Breast epithelium (tissue), 4 donors: ENCODE data around the gene SFMBT2. TPM values are rescaled to one million over a fixed set of nuclear protein-coding genes. Genes with fewer than 3 reads are reported as not detected.

Experiments
- DNase-seq, 2 donors: peaks; one replicate each; pipeline ENCODE4 v3.0.0-alpha.2; 2019; ENCODE audit warnings: low spot score in 2 of 2
- H3K27ac ChIP-seq, 2 donors: fragments of 200-600 bp; sonication (generic) in 1 of 2; one replicate each; pipeline ENCODE4 v1.5.1; 2016 to 2019; ENCODE audit warnings: mild to moderate bottlenecking in 1 of 2
- H3K27me3 ChIP-seq, 2 donors: fragments of 200-600 bp; sonication (generic) in 1 of 2; one replicate each; pipeline versions ENCODE4 v1.5.1 to v1.6.0; 2017 to 2019; ENCODE audit warnings: control low read depth in 1 of 2, mild to moderate bottlenecking in 1 of 2
- H3K36me3 ChIP-seq: fragments of 200-600 bp; one replicate; pipeline ENCODE4 v1.5.1; 2019
- H3K4me1 ChIP-seq, 2 donors: fragments of 200-600 bp; sonication (generic); one replicate each; pipeline ENCODE4 v1.5.1; 2016 to 2019; ENCODE audit warnings: control low read depth in 1 of 2
- H3K4me3 ChIP-seq, 3 donors: fragments of 200-600 bp; sonication (generic); 1 replicate in 2 of 3; 2 replicates in 1 of 3; pipeline ENCODE4 v1.5.1; 2016 to 2019; ENCODE audit warnings: mild to moderate bottlenecking in 3 of 3, moderate library complexity in 2 of 3
- H3K9me3 ChIP-seq, 2 donors: fragments of 200-600 bp; sonication (generic) in 1 of 2; one replicate each; pipeline ENCODE4 v1.5.1; 2016 to 2019; ENCODE audit warnings: control low read depth in 1 of 2
- POLR2A ChIP-seq: fragments of 450-650 bp; IDR thresholded peaks from one replicate; pipeline ENCODE4 v1.6.1; 2016; ENCODE audit warnings: antibody characterized with exemption, mild to moderate bottlenecking, moderate library complexity
- POLR2AphosphoS5 ChIP-seq, 3 donors: sonication (generic); formaldehyde crosslinking; IDR thresholded peaks; one replicate each; pipeline ENCODE4 v1.6.1; 2017; ENCODE audit warnings: antibody characterized with exemption in 3 of 3
- intact Hi-C: fragments of 100-400 bp; cut with DNase I; formaldehyde crosslinking; loops from one replicate; pipeline ENCODE4 v1.15.1; 2023; ENCODE audit warnings: low total_unique reads
- total RNA-seq, 3 donors: library from RNA; depleted of rRNA; stranded (reverse); fragments of >200 nt; gene quantifications; one replicate each; pipeline ENCODE4 v1.1.0, GENCODE V29; 2016
- TF ChIP-seq, protein P1 (sequence below), 3 donors: fragments of 450-650 bp; IDR thresholded peaks; one replicate each; pipeline ENCODE4 v1.5.1; 2016 to 2017; ENCODE audit warnings: antibody characterized with exemption in 3 of 3, mild to moderate bottlenecking in 3 of 3, moderate library complexity in 3 of 3

The SFMBT2 gene
- total RNA-seq, 3 donors from 2014 or later, result 3.5 to 32.8 (median 22.8) TPM

- TF ChIP-seq POLR2AphosphoS5 (IDR thresholded peaks at IDR 0.05) (no peak), POLR2A (no peak)
- TF ChIP-seq, protein P1, sequence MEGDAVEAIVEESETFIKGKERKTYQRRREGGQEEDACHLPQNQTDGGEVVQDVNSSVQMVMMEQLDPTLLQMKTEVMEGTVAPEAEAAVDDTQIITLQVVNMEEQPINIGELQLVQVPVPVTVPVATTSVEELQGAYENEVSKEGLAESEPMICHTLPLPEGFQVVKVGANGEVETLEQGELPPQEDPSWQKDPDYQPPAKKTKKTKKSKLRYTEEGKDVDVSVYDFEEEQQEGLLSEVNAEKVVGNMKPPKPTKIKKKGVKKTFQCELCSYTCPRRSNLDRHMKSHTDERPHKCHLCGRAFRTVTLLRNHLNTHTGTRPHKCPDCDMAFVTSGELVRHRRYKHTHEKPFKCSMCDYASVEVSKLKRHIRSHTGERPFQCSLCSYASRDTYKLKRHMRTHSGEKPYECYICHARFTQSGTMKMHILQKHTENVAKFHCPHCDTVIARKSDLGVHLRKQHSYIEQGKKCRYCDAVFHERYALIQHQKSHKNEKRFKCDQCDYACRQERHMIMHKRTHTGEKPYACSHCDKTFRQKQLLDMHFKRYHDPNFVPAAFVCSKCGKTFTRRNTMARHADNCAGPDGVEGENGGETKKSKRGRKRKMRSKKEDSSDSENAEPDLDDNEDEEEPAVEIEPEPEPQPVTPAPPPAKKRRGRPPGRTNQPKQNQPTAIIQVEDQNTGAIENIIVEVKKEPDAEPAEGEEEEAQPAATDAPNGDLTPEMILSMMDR (IDR thresholded peaks at IDR 0.05), result no peak
Measured at GRCh38 chr10:7424919-7425318, 14.1 kb upstream of the SFMBT2 start.

DNA sequence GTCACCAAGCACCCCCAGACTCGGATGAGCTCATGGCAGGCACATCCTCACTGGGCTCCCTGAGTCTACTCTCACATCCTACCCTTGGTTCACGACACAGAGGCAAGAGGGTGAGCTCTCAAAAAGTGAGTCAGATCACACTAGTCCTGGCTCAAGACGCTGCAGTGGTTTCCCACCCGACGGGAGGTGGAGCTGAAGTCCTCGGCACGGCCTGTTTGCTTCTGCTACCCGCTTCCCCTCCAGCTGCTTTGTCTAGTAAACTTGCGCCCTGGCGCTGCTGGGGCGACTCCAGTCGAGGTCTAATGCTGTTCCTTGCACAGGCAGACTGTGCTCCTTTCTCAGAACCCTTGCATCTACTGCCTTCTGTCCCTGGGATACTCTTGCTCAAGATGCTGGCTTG is 13.5 kb upstream of the SFMBT2 start:
- no peak for DNase-seq

More at GRCh38 chr10:7424919-7425318, 14.1 kb upstream of the SFMBT2 start:
- H3K4me1 ChIP-seq, result no peaks in the 10 kb centered on the region
- H3K36me3 ChIP-seq, result no peaks in the 10 kb centered on the region
- H3K9me3 ChIP-seq, result no peaks in the 10 kb centered on the region
- no peak for DNase-seq
- H3K27me3 ChIP-seq, result no peaks in the 10 kb centered on the region
- intact Hi-C loops, result no loop called here
- H3K4me3 ChIP-seq, result no peak overlapping the region
- no peak overlapping the region for H3K27ac ChIP-seq

DNA sequence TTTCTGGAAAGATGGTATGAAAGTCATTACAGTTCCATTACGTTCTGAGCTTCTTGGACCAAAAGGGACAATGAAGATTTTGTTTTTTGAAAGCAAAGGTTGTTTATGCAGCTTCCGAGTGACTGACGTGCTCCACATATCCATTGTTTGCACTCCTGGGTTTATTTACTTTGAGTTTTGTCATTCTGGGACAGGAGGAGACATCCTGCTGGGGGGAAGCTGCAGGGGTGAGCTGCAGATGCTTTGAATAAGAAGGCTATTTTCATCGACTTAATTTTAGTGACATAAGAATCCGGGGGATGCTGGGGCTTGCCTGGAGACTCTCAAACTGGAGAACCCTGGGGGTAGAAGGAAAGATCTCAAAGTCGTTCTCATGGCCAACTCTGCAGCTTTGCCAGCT is 12.7 kb upstream of the SFMBT2 start:
- no peaks in the 10 kb centered on the region for H3K4me1 ChIP-seq
- no peaks in the 10 kb centered on the region for H3K9me3 ChIP-seq
- H3K36me3 ChIP-seq, result no peaks in the 10 kb centered on the region
- no peak overlapping the region for H3K27ac ChIP-seq
- no peak for DNase-seq
- H3K4me3 ChIP-seq, result no peak overlapping the region
- TF ChIP-seq POLR2A, result no peak
- TF ChIP-seq, protein P1 (IDR thresholded peaks at IDR 0.05), result no peak
- no peak for TF ChIP-seq POLR2AphosphoS5 (IDR thresholded peaks at IDR 0.05)
- intact Hi-C loops, result no loop called here
- H3K27me3 ChIP-seq, result no peaks in the 10 kb centered on the region

More for the DNA sequence above, 13.5 kb upstream of the SFMBT2 start:
- no peak for TF ChIP-seq POLR2AphosphoS5 (IDR thresholded peaks at IDR 0.05)
- no peak for TF ChIP-seq POLR2A
- TF ChIP-seq, protein P1 (IDR thresholded peaks at IDR 0.05), result no peak
- no peaks in the 10 kb centered on the region for H3K4me1 ChIP-seq
- H3K9me3 ChIP-seq, result no peaks in the 10 kb centered on the region
- H3K27ac ChIP-seq, result no peak overlapping the region
- no peaks in the 10 kb centered on the region for H3K27me3 ChIP-seq
- intact Hi-C loops, result no loop called here
- H3K4me3 ChIP-seq, result no peak overlapping the region
- H3K36me3 ChIP-seq, result no peaks in the 10 kb centered on the region

GRCh38 chr10:7421526-7421925 is 10.7 kb upstream of the SFMBT2 start:
- no peaks in the 10 kb centered on the region for H3K27me3 ChIP-seq
- intact Hi-C loops, result no loop called here
- H3K36me3 ChIP-seq, result no peaks in the 10 kb centered on the region
- no peak overlapping the region for H3K4me3 ChIP-seq
- TF ChIP-seq, protein P1 (IDR thresholded peaks at IDR 0.05), result no peak
- TF ChIP-seq POLR2AphosphoS5 (IDR thresholded peaks at IDR 0.05) (no peak), POLR2A (no peak)
- H3K4me1 ChIP-seq, result no peaks in the 10 kb centered on the region
- no peaks in the 10 kb centered on the region for H3K9me3 ChIP-seq
- H3K27ac ChIP-seq, result no peak overlapping the region
- DNase-seq, result no peak

DNA sequence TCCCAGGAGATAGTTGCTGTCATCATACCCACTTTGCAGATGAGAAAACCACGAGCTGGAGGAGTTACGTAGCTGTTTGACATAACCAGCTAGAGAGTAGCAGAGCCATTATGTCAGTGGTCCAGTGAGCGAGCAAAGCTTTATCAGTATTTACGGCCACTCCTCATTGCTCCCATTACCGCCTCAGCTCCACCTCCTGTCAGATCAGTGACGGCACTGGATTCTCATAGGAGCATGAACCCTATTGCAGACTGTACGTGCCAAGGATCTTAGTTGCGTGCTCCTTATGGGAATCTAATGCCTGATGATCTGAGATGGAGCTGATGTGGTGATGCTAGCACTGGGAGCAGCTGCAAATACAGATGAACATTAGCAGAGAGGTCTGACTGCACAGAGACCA is 9.2 kb upstream of the SFMBT2 start:
- Histone ChIP-seq H3K4me3 (no peak overlapping the region), H3K27me3 (no peaks in the 10 kb centered on the region), H3K9me3 (no peaks in the 10 kb centered on the region), H3K4me1 (no peaks in the 10 kb centered on the region), H3K36me3 (no peaks in the 10 kb centered on the region), H3K27ac (no peak overlapping the region)
- DNase-seq, result no peak
- intact Hi-C loops, result no loop called here
- no peak for TF ChIP-seq POLR2A

DNA sequence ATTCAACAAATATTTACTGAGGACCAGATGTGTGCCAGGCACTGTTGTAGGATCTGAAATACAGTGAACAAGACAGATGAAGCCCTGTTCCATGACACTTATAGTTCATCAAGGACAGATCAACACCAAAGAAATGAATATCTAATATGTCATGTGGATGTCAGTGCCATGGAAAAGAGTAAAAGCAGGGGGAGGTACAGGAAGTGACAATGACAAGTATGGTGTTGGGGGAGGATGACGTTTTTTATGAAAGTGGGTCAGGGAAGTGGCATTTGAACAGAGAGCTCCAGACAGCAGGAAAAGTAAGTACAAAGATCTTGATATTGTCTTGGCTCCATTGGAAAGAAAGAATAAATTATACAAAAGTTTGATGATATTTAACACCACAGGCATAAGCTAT is 7.0 kb upstream of the SFMBT2 start:
- Histone ChIP-seq H3K4me1 (no peaks in the 10 kb centered on the region), H3K4me3 (no peak overlapping the region), H3K27ac (no peak overlapping the region), H3K9me3 (no peaks in the 10 kb centered on the region), H3K27me3 (peaks cover 0 to 3% of the 10 kb centered on the region in 2 donors), H3K36me3 (no peaks in the 10 kb centered on the region)
- no peak for TF ChIP-seq POLR2A
- no peak for TF ChIP-seq POLR2AphosphoS5 (IDR thresholded peaks at IDR 0.05)
- TF ChIP-seq, protein P1 (IDR thresholded peaks at IDR 0.05), result no peak
- intact Hi-C loops, result no loop called here
- DNase-seq, result no peak
